HepG2 (cell line): ENCODE data around the gene UBAP1L. TPM values are rescaled to one million over a fixed set of nuclear protein-coding genes. Genes with fewer than 3 reads are reported as not detected.

Experiments used
- ATAC-seq: fragments of 200-7000 bp; cut with Tn5 transposase; 3 replicates; pipeline ENCODE4 v1.9.1; 2020; ENCODE audit warnings: mild to moderate bottlenecking, moderate library complexity
- BruUV-seq: library from RNA; stranded (reverse); fragments of 400-500 nt; replicated peaks from 2 replicates; lab custom pipeline; 2021; lab: Mats Ljungman, UMichigan
- CTCF ChIA-PET: fragments of 300-600 bp; formaldehyde crosslinking; extraction: SDS; loops from one replicate; lab custom pipeline; 2021; ENCODE audit warnings: low total read pairs, inconsistent platforms, low intra/inter-chr PET ratio; lab: Yijun Ruan, JAX
- POLR2A ChIA-PET: fragments of 350-600 bp; sonication (Branson Sonifier 250); formaldehyde crosslinking; loops from one replicate; lab custom pipeline; 2020; ENCODE audit warnings: antibody characterized with exemption, inconsistent platforms; lab: Yijun Ruan, JAX
- DNase-seq: peaks from one replicate; pipeline ENCODE4 v3.0.0-alpha.2; 2015; ENCODE audit warnings: low spot score
- FAIRE-seq: peaks from 3 replicates; lab custom pipeline; 2011; peaks lifted over from hg19 to GRCh38; lab: Jason Lieb, UNC
- H2AFZ ChIP-seq: one replicate; pipeline ENCODE4 v1.6.1; 2011; ENCODE audit warnings: low read length, inconsistent platforms
- H3K27ac ChIP-seq: fragments of 300-600 bp; 3 replicates; pipeline ENCODE4 v1.8.0; 2011; ENCODE audit warnings: mixed run types, mild to moderate bottlenecking, mixed read lengths, low read length, inconsistent platforms; ENCODE audit not compliant: insufficient read depth; ENCODE audit errors: extremely low read length
- H3K27me3 ChIP-seq, 2 experiments: fragments of 200-600 bp in 1 of 2; 2 replicates in 1 of 2; 3 replicates in 1 of 2; pipeline versions ENCODE4 v1.6.0 to v1.8.0; 2011; ENCODE audit warnings: low read length in 2 of 2, mild to moderate bottlenecking in 2 of 2, moderate library complexity in 2 of 2, inconsistent platforms in 1 of 2; ENCODE audit not compliant: insufficient read depth in 2 of 2, control insufficient read depth in 1 of 2
- H3K36me3 ChIP-seq, 2 experiments: fragments of 200-600 bp in 1 of 2; replicated peaks in 1 of 2; 2 replicates in 1 of 2; 3 replicates in 1 of 2; pipeline versions ENCODE4 v1.5.1 to v1.8.0; 2011; ENCODE audit warnings: low read length in 2 of 2, inconsistent platforms in 1 of 2; ENCODE audit not compliant: insufficient read depth in 2 of 2, control insufficient read depth in 1 of 2
- H3K4me1 ChIP-seq: 2 replicates; pipeline ENCODE4 v1.5.1; 2012; ENCODE audit warnings: low read length, inconsistent platforms; ENCODE audit not compliant: insufficient read depth
- H3K4me2 ChIP-seq: 2 replicates; pipeline ENCODE4 v1.6.0; 2011; ENCODE audit warnings: low read depth, low read length, inconsistent platforms
- H3K4me3 ChIP-seq, 3 experiments: fragments of 200-600 bp in 1 of 3; sonication (generic), shearing (Covaris generic) in 1 of 3; replicated peaks in 1 of 3; 2 replicates each; pipeline ENCODE4 v1.5.1; 2011 to 2016; ENCODE audit warnings: low read length in 3 of 3, inconsistent platforms in 2 of 3, low read depth in 2 of 3, mild to moderate bottlenecking in 2 of 3, control low read depth in 1 of 3, mixed read lengths in 1 of 3; ENCODE audit not compliant: insufficient read depth in 1 of 3
- H3K79me2 ChIP-seq: one replicate; pipeline ENCODE4 v1.6.1; 2011; ENCODE audit warnings: low read length, inconsistent platforms; ENCODE audit not compliant: insufficient read depth
- H3K9ac ChIP-seq: 2 replicates; pipeline ENCODE4 v1.6.0; 2011; ENCODE audit warnings: mild to moderate bottlenecking, low read depth, low read length, inconsistent platforms; ENCODE audit not compliant: insufficient read depth
- H3K9me3 ChIP-seq: 2 replicates; pipeline ENCODE4 v1.5.1; 2012; ENCODE audit warnings: mild to moderate bottlenecking, low read length
- H4K20me1 ChIP-seq: 2 replicates; pipeline ENCODE4 v1.6.0; 2011; ENCODE audit warnings: inconsistent platforms, mild to moderate bottlenecking, low read length, moderate library complexity; ENCODE audit not compliant: insufficient read depth
- ATF7 ChIP-seq, 2 experiments: fragments of 450-650 bp in 1 of 2; sonication (generic) in 1 of 2; formaldehyde crosslinking in 1 of 2; IDR thresholded peaks; 2 replicates each; pipeline versions ENCODE4 v1.4.0 to v1.6.1; 2016 to 2020; ENCODE audit warnings: antibody characterized with exemption in 1 of 2, mild to moderate bottlenecking in 1 of 2, missing genetic modification reagents in 1 of 2
- CEBPB ChIP-seq: IDR thresholded peaks from 2 replicates; pipeline ENCODE4 v1.6.1; 2011; ENCODE audit warnings: low read depth, low read length, improper control_type of control experiment, borderline replicate concordance
- CEBPG ChIP-seq: IDR thresholded peaks from 2 replicates; pipeline ENCODE4 v1.6.1; 2016
- CREB1 ChIP-seq, 2 experiments: fragments of 450-650 bp in 1 of 2; IDR thresholded peaks; 2 replicates each; pipeline ENCODE4 v1.6.1; 2016 to 2017; ENCODE audit warnings: control low read depth in 1 of 2, mild to moderate bottlenecking in 1 of 2, missing compliant biosample characterization in 1 of 2, missing genetic modification characterization in 1 of 2
- GATAD2A ChIP-seq: IDR thresholded peaks from 2 replicates; pipeline ENCODE4 v1.6.1; 2016
- PITX1 ChIP-seq: sonication (generic); formaldehyde crosslinking; IDR thresholded peaks from 2 replicates; pipeline ENCODE4 v1.5.1; 2020; ENCODE audit warnings: mild to moderate bottlenecking, missing genetic modification reagents
- RARA ChIP-seq: IDR thresholded peaks from 2 replicates; pipeline ENCODE4 v1.6.1; 2016; ENCODE audit warnings: missing genetic modification reagents, missing compliant biosample characterization
- TBX3 ChIP-seq: fragments of 450-650 bp; IDR thresholded peaks from 2 replicates; pipeline ENCODE4 v1.6.1; 2017; ENCODE audit warnings: antibody characterized with exemption, mild to moderate bottlenecking, inconsistent platforms, borderline replicate concordance
- TOPORS ChIP-seq: sonication (generic); formaldehyde crosslinking; IDR thresholded peaks from 2 replicates; pipeline ENCODE4 v1.8.0; 2023; ENCODE audit warnings: mild to moderate bottlenecking, missing genetic modification reagents
- ZNF143 ChIP-seq: sonication (generic); formaldehyde crosslinking; IDR thresholded peaks from 2 replicates; pipeline ENCODE4 v1.4.0; 2020; ENCODE audit warnings: missing genetic modification reagents
- ZNF225 ChIP-seq: sonication (generic); formaldehyde crosslinking; IDR thresholded peaks from 2 replicates; pipeline ENCODE4 v1.4.0; 2020; ENCODE audit warnings: mild to moderate bottlenecking, missing genetic modification reagents
- ZNF709 ChIP-seq: sonication (generic); formaldehyde crosslinking; IDR thresholded peaks from 2 replicates; pipeline ENCODE4 v1.5.0; 2020; ENCODE audit warnings: mild to moderate bottlenecking, missing genetic modification reagents
- WGBS: methylation state at CpG from one replicate; pipeline ENCODE4 v1.1.6; 2017; ENCODE audit warnings: low lambda C conversion rate; 5-methylcytosine and 5-hydroxymethylcytosine counted together
- in situ Hi-C: cut with HindIII; loops from 2 replicates; pipeline ENCODE4 v1.10.0; 2017; ENCODE audit warnings: low pct_unique_long_range_greater_than_20kb; ENCODE audit not compliant: extremely low pct_ligation_motif_present
- intact Hi-C: fragments of 100-400 bp; cut with micrococcal nuclease; formaldehyde crosslinking; loops from one replicate; pipeline ENCODE4 v1.10.0; 2022; ENCODE audit not compliant: unreplicated experiment
- polyA plus RNA-seq, 8 experiments: library from polyadenylated mRNA; depleted of rRNA in 3 of 8; stranded (reverse) in 7 of 8; unstranded in 1 of 8; fragments of >200 nt; fragmentation: Illumina TruSeq in 4 of 8; extraction: Trizol in 4 of 8; gene quantifications; 2 replicates each; pipeline versions ENCODE4 v1.2.1 to v1.2.3, GENCODE V29; 2011 to 2016; ENCODE audit warnings: low read depth in 4 of 8, missing spikeins in 1 of 8, mixed read lengths in 1 of 8; ENCODE audit not compliant: insufficient read depth in 1 of 8
- total RNA-seq, 5 experiments: library from RNA; depleted of rRNA; stranded (reverse); fragments of >200 nt; fragmentation: Illumina TruSeq; extraction: Trizol; gene quantifications; 2 replicates each; pipeline ENCODE4 v1.2.3, GENCODE V29; 2016; ENCODE audit warnings: low read depth in 1 of 5
- TF ChIP-seq, protein P1 (sequence below): sonication (generic); formaldehyde crosslinking; IDR thresholded peaks from 2 replicates; pipeline ENCODE4 v1.4.0; 2020; ENCODE audit warnings: missing genetic modification reagents
- TF ChIP-seq, protein P2 (sequence below): sonication (generic); formaldehyde crosslinking; IDR thresholded peaks from 2 replicates; pipeline ENCODE4 v1.4.0; 2020; ENCODE audit warnings: missing genetic modification reagents
- TF ChIP-seq, protein P3 (sequence below): conservative IDR thresholded peaks from 2 replicates; pipeline ENCODE4 v1.6.1; 2018; ENCODE audit warnings: missing genetic modification reagents

UBAP1L gene
- total and polyA plus RNA-seq, 2 of the 13 experiments (the other 11 are each of a cell fraction or from before 2014, with no cell fraction given) = 0.86 to 1.4 TPM

DNA sequence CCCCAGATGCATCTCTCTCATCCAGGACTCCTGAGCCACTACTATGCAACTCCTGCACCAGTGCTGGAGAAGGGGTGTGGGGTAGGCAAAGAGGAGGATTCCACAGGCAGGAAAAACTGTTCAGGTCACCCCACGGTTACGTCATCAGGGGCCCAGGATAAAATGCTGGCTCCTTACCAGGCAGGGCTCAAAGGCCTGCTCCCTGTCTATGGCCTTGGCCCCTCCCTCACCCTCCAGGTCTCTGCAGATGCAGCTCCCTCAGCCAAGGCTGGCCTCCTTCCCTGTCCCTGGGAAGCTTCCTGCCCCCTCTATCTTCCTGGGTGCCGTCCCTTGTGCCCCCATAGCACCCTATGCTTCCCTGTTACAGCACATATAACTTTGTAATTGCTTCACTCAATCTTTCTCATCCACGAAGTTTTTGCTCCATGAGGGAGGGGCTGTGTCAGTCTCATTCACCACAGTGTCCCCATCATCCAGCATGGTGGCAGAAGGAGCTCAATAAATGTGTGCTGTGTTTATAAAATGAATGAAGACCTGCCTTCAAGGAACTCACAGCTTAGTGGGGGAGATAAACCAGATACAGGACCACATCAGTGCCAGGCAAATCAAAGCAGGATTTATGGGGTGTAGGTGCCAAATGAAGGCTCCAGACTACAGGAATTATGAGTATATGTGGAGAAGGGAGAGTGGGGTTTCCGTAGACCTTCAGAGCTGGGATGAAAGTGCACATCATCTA lies 19.8 kb downstream of the UBAP1L start:
- POLR2A ChIA-PET = interaction anchor here (1.2 to 1.5 kb wide), 2 partner anchors 11 to 37 kb away, joined by 3 read pairs; no protein-coding TSS in a partner anchor
- no peak overlapping the region for H3K9ac ChIP-seq
- no peaks in the 10 kb centered on the region for H4K20me1 ChIP-seq
- no peaks in the 10 kb centered on the region for H3K79me2 ChIP-seq
- in situ Hi-C loops (no loop called here), intact Hi-C loops (no loop called here)
- DNase-seq (no peak), ATAC-seq (peak; percentile 31), FAIRE-seq (no peak)
- no peak overlapping the region for H3K27ac ChIP-seq
- peaks cover 31% of the 10 kb centered on the region for H3K4me1 ChIP-seq
- CTCF ChIA-PET = no interaction called here
- WGBS = 24% methylated on average over 3 of the region's 5 CpGs
- H2AFZ ChIP-seq = no peak overlapping the region
- TF ChIP-seq TBX3 = no peak
- TF ChIP-seq, protein P1, sequence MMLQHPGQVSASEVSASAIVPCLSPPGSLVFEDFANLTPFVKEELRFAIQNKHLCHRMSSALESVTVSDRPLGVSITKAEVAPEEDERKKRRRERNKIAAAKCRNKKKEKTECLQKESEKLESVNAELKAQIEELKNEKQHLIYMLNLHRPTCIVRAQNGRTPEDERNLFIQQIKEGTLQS = peak; percentile 65
- TF ChIP-seq RARA (CRISPR knock-in tag) = peak; percentile 69
- TF ChIP-seq, protein P2, sequence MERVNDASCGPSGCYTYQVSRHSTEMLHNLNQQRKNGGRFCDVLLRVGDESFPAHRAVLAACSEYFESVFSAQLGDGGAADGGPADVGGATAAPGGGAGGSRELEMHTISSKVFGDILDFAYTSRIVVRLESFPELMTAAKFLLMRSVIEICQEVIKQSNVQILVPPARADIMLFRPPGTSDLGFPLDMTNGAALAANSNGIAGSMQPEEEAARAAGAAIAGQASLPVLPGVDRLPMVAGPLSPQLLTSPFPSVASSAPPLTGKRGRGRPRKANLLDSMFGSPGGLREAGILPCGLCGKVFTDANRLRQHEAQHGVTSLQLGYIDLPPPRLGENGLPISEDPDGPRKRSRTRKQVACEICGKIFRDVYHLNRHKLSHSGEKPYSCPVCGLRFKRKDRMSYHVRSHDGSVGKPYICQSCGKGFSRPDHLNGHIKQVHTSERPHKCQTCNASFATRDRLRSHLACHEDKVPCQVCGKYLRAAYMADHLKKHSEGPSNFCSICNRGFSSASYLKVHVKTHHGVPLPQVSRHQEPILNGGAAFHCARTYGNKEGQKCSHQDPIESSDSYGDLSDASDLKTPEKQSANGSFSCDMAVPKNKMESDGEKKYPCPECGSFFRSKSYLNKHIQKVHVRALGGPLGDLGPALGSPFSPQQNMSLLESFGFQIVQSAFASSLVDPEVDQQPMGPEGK (CRISPR knock-in tag) = 0 out of 2 replicates have a peak, but pooled peaks have one; percentile 42
- no peak for TF ChIP-seq ZNF709 (CRISPR knock-in tag)
- peak; percentile 87 for TF ChIP-seq ATF7 (IDR thresholded peaks at IDR 0.05)
- no peak for TF ChIP-seq ATF7 (CRISPR knock-in tag; IDR thresholded peaks at IDR 0.05)
- TF ChIP-seq, protein P3, sequence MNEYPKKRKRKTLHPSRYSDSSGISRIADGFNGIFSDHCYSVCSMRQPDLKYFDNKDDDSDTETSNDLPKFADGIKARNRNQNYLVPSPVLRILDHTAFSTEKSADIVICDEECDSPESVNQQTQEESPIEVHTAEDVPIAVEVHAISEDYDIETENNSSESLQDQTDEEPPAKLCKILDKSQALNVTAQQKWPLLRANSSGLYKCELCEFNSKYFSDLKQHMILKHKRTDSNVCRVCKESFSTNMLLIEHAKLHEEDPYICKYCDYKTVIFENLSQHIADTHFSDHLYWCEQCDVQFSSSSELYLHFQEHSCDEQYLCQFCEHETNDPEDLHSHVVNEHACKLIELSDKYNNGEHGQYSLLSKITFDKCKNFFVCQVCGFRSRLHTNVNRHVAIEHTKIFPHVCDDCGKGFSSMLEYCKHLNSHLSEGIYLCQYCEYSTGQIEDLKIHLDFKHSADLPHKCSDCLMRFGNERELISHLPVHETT (CRISPR knock-in tag) = no peak
- TF ChIP-seq ZNF225 (CRISPR knock-in tag) = no peak
- no peak for TF ChIP-seq ZNF143
- peak; percentile 77 for TF ChIP-seq CREB1 (IDR thresholded peaks at IDR 0.05)
- no peak; the same call in 1 of the 2 replicates for TF ChIP-seq CREB1 (CRISPR knock-in tag; IDR thresholded peaks at IDR 0.05)
- 0 out of 2 replicates have a peak, but pooled peaks have one; percentile 34 for TF ChIP-seq CEBPG
- peak; percentile 18; the same call in 1 of the 2 replicates for TF ChIP-seq GATAD2A (CRISPR knock-in tag)
- peak; percentile 45; the same call in 1 of the 2 replicates for TF ChIP-seq CEBPB
- no peak for TF ChIP-seq TOPORS (CRISPR knock-in tag)
- 0 out of 2 replicates have a peak, but pooled peaks have one; percentile 28 for TF ChIP-seq PITX1
- TF ChIP-seq, all 625 proteins: peak for 9
- no TSS peak for BruUV-seq
- H3K4me2 ChIP-seq = peak overlapping the region; percentile 29
- peaks cover 4 to 6% of the 10 kb centered on the region in 2 experiments; a peak in 4 of 5 replicates for H3K36me3 ChIP-seq
- H3K4me3 ChIP-seq = peak overlapping the region in 1 of 3 experiments; percentile 7; a peak in 1 of 6 replicates
- no peaks in the 10 kb centered on the region for H3K9me3 ChIP-seq
- no peaks in the 10 kb centered on the region for H3K27me3 ChIP-seq
